ENCODE results near the gene UBAC1.

DNA sequence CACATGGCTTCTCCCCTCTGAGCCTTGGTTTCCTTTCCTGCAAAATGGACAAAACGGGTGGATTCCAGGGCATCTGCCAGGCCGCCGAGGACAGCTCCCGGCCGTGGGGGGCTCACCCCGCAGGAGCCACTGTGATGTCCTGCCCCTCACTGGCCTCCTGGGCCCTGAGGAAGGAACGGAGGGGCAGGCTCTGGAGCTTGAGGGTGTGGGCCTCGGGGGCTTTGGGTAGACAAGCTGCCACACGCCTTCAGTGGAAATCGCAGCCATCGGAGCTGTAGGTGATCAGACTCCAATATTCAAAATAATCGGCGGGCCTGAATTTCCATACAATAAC is 32.2 kb upstream of the UBAC1 start:
- TF ChIP-seq MTA1 (IDR thresholded peaks at IDR 0.05; ENCODE audit: borderline replicate concordance) (no peak), EP300 (IDR thresholded peaks at IDR 0.05; ENCODE audit: low read length) (no peak), HIVEP1 (CRISPR knock-in tag; IDR thresholded peaks at IDR 0.05) (no peak), AFF4 (CRISPR knock-in tag; IDR thresholded peaks at IDR 0.05) (no peak), POLR2AphosphoS2 (IDR thresholded peaks at IDR 0.05; ENCODE audit: low read length) (no peak), ZNF586 (CRISPR knock-in tag; conservative IDR thresholded peaks at IDR 0.05) (no peak)
- TF ChIP-seq, protein P1, sequence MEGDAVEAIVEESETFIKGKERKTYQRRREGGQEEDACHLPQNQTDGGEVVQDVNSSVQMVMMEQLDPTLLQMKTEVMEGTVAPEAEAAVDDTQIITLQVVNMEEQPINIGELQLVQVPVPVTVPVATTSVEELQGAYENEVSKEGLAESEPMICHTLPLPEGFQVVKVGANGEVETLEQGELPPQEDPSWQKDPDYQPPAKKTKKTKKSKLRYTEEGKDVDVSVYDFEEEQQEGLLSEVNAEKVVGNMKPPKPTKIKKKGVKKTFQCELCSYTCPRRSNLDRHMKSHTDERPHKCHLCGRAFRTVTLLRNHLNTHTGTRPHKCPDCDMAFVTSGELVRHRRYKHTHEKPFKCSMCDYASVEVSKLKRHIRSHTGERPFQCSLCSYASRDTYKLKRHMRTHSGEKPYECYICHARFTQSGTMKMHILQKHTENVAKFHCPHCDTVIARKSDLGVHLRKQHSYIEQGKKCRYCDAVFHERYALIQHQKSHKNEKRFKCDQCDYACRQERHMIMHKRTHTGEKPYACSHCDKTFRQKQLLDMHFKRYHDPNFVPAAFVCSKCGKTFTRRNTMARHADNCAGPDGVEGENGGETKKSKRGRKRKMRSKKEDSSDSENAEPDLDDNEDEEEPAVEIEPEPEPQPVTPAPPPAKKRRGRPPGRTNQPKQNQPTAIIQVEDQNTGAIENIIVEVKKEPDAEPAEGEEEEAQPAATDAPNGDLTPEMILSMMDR (IDR thresholded peaks at IDR 0.05 in 2 of 3, conservative IDR thresholded peaks at IDR 0.05 in 1 of 3; ENCODE audit: insufficient read depth in 2 of 3, low read depth in 1 of 3, low read length in 3 of 3), result no peak
- TF ChIP-seq, protein P2, sequence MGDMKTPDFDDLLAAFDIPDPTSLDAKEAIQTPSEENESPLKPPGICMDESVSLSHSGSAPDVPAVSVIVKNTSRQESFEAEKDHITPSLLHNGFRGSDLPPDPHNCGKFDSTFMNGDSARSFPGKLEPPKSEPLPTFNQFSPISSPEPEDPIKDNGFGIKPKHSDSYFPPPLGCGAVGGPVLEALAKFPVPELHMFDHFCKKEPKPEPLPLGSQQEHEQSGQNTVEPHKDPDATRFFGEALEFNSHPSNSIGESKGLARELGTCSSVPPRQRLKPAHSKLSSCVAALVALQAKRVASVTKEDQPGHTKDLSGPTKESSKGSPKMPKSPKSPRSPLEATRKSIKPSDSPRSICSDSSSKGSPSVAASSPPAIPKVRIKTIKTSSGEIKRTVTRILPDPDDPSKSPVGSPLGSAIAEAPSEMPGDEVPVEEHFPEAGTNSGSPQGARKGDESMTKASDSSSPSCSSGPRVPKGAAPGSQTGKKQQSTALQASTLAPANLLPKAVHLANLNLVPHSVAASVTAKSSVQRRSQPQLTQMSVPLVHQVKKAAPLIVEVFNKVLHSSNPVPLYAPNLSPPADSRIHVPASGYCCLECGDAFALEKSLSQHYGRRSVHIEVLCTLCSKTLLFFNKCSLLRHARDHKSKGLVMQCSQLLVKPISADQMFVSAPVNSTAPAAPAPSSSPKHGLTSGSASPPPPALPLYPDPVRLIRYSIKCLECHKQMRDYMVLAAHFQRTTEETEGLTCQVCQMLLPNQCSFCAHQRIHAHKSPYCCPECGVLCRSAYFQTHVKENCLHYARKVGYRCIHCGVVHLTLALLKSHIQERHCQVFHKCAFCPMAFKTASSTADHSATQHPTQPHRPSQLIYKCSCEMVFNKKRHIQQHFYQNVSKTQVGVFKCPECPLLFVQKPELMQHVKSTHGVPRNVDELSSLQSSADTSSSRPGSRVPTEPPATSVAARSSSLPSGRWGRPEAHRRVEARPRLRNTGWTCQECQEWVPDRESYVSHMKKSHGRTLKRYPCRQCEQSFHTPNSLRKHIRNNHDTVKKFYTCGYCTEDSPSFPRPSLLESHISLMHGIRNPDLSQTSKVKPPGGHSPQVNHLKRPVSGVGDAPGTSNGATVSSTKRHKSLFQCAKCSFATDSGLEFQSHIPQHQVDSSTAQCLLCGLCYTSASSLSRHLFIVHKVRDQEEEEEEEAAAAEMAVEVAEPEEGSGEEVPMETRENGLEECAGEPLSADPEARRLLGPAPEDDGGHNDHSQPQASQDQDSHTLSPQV (IDR thresholded peaks at IDR 0.05), result no peak
